AG04450 (cell line): ENCODE results near the gene STAT3. TPM values are rescaled to one million over a fixed set of nuclear protein-coding genes. Genes with fewer than 3 reads are reported as not detected.

ENCODE experiments used
- CTCF ChIA-PET: fragments of 300-600, 350-600 bp; formaldehyde crosslinking; extraction: SDS; loops from one replicate; lab custom pipeline; 2022; ENCODE audit warnings: antibody characterized with exemption, inconsistent platforms; lab: Charles Lee
- POLR2A ChIA-PET: fragments of 350-600 bp; formaldehyde crosslinking; extraction: SDS; loops from one replicate; lab custom pipeline; 2021; ENCODE audit warnings: antibody characterized with exemption, inconsistent platforms; lab: Yijun Ruan, JAX
- DNase-seq: peaks from one replicate; pipeline ENCODE4 v3.0.0-alpha.2; 2011; ENCODE audit warnings: low read depth, low spot score
- H3K27ac ChIP-seq: one replicate; pipeline ENCODE4 v1.5.1; 2012; ENCODE audit warnings: low read depth, low read length, control low read depth
- H3K27me3 ChIP-seq: one replicate; pipeline ENCODE4 v1.6.0; 2012; ENCODE audit warnings: low read length; ENCODE audit not compliant: control insufficient read depth, insufficient read depth
- H3K4me3 ChIP-seq: 2 replicates; pipeline ENCODE4 v1.5.1; 2011; ENCODE audit warnings: mild to moderate bottlenecking, low read depth, low read length, control low read depth
- H3K9me3 ChIP-seq: 2 replicates; pipeline ENCODE4 v1.5.1; 2012; ENCODE audit warnings: low read length; ENCODE audit not compliant: control insufficient read depth, insufficient read depth
- polyA plus RNA-seq: library from polyadenylated mRNA; depleted of rRNA; stranded (reverse); fragments of >200 nt; gene quantifications from 2 replicates; pipeline ENCODE4 v1.2.3, GENCODE V29; 2011
- TF ChIP-seq, protein P1 (sequence below): IDR thresholded peaks from 2 replicates; pipeline ENCODE4 v1.5.1; 2011; ENCODE audit warnings: low read depth, low read length, control low read depth, inconsistent platforms

The STAT3 gene
- polyA plus RNA-seq, 1 experiment, result 77.1 TPM

DNA sequence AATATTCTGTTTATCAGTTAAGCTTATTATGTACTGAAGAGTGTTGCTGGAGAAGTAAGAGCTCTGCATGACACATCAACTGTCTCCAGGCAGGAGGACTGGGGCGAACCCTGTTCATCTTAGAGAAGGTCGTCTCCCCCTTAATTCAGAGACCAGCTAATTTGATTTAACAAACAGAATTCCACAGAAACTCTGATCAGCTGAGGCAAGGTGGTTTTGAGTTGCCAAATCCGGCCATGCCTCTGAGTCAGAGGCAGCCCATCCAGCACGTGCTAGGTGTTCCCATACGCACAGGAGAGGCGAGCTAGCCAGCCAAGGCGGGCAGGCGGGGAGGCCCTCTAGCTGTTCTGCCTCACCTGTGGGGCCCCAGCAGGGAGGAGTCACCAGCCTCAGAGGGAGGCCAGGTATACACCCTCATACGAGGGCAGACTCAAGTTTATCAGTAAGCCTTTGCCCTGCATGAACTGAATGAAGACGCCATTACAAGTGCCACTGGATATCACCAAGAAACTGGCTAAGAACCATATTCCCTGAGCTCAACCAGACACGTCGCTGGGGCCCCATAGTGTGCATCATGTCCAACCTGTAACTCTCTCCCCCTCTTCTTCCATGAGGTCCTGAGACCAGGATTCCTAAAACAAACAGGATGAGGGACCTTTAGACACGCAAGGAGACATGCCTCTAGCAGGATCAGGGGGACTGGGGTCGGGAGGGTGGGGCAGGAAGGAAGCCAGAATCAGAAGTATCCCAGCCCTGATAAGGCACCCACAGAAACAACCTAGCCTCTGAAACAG lies 74.3 kb downstream of the STAT3 start:
- CTCF ChIA-PET, result interaction anchor here (0.6 to 1.7 kb wide), 7 partner anchors 9 to 383 kb away, joined by 3 to 6 read pairs (median 3); partner anchors contain the start of gene ODAD4
- H3K9me3 ChIP-seq, result no peaks in the 10 kb centered on the region
- H3K27ac ChIP-seq, result peak overlapping the region; percentile 21
- POLR2A ChIA-PET, result interaction anchor here (0.7 to 0.9 kb wide), 2 partner anchors 222 to 232 kb away, joined by 3 to 4 read pairs; partner anchors contain the start of gene NAGLU
- H3K27me3 ChIP-seq, result no peaks in the 10 kb centered on the region
- H3K4me3 ChIP-seq, result no peak overlapping the region
- DNase-seq, result no peak
- TF ChIP-seq, protein P1, sequence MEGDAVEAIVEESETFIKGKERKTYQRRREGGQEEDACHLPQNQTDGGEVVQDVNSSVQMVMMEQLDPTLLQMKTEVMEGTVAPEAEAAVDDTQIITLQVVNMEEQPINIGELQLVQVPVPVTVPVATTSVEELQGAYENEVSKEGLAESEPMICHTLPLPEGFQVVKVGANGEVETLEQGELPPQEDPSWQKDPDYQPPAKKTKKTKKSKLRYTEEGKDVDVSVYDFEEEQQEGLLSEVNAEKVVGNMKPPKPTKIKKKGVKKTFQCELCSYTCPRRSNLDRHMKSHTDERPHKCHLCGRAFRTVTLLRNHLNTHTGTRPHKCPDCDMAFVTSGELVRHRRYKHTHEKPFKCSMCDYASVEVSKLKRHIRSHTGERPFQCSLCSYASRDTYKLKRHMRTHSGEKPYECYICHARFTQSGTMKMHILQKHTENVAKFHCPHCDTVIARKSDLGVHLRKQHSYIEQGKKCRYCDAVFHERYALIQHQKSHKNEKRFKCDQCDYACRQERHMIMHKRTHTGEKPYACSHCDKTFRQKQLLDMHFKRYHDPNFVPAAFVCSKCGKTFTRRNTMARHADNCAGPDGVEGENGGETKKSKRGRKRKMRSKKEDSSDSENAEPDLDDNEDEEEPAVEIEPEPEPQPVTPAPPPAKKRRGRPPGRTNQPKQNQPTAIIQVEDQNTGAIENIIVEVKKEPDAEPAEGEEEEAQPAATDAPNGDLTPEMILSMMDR, result no peak

DNA sequence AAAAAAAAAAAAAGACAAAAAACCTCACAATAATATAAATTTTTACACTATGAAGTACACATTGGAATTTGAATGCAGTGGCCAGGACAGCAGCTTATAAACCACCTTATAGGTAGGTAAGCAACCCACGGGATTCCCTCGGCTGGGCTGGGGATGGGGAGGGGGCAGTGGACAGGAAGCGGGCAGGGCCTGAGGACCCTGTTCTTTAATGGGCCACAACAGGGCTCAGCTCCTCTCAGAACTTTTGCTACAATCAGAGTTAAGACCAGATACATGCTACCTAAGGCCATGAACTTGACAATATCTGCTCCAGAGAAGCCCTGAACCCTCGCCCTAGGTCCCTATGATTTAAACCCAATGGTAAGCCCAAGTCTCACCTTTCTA lies 74.9 kb downstream of the STAT3 start:
- Histone ChIP-seq H3K4me3 (no peak overlapping the region), H3K27me3 (no peaks in the 10 kb centered on the region), H3K9me3 (no peaks in the 10 kb centered on the region), H3K27ac (peak overlapping the region; percentile 21)
- ChIA-PET CTCF (interaction anchor here (0.7 to 1.7 kb wide), 6 partner anchors 8 to 109 kb away, joined by 3 to 6 read pairs (median 4); no protein-coding TSS in a partner anchor), POLR2A (interaction anchor here (0.6 to 2.1 kb wide), 3 partner anchors 29 to 223 kb away, joined by 3 to 8 read pairs (median 5); partner anchors contain the start of gene NAGLU)
- no peak for DNase-seq
- TF ChIP-seq, protein P1, result no peak

DNA sequence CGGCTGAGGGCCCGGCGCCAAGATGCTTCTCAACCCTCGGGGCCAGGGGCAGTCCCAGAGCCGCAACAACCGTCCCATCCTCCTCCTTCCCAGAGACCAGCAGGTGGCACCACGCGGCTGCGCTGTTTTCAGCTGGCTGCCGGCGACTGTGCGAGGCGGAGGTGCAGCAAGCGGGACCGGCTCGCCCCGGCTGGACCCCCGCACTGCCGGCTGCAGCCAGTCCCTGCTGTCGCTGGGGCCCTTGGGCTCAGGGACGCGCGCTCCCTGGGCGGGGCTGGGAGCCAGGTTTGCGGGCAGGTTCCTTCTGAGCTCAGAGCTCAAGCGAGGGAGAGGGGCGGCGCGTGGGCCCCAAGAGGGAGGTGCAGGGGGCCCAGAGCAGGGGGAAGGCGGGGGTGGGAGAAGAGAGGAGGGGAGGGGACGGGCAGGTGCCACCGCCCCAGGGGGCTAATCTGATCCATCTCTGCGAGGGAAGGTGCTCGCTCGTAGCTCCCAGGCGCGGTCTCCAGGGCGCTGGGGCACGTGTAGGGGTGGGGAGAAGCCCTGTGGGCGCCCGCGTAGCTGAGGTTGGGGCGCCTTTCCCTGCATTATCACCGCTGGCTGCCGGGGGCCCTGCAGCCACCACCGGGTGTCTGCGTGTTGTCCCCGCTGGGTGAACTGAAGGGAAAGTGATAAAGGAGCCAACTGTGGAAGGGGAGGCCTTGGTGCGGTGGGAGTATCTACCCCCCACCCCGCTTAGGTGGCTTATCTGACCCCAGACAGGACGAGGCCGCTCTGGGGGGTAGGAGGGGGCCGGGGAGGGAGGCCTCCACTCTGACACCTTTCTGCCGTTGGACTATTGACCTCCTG lies 75.7 kb downstream of the STAT3 start:
- DNase-seq, result peak; percentile 55
- Histone ChIP-seq H3K4me3 (no peak overlapping the region; the same call in 1 of the 2 replicates), H3K27me3 (no peaks in the 10 kb centered on the region), H3K9me3 (no peaks in the 10 kb centered on the region), H3K27ac (peak overlapping the region; percentile 81)
- POLR2A ChIA-PET, result interaction anchor here (0.6 to 2.1 kb wide), 5 partner anchors 25 to 208 kb away, joined by 3 to 8 read pairs (median 3); partner anchors contain the start of gene CAVIN1
- CTCF ChIA-PET, result interaction anchor here (0.5 to 4.7 kb wide), 11 partner anchors 9 to 292 kb away, joined by 3 to 24 read pairs (median 3); partner anchors contain the start of gene NKIRAS2
- TF ChIP-seq, protein P1, result peak; percentile 69

DNA sequence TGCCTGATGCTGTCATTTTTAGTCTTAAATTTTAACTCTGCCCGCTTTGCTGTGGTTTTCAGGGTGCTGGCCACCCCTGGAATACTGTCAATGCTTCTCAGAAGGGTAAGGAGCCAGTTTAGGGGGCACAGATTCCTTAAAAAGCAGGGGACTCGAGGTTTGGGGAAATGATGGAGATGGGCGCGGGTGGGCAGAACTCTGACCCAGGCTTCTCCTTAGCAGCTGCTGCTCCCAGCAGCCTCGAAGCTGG lies 76.3 kb downstream of the STAT3 start:
- no peak overlapping the region for H3K4me3 ChIP-seq
- peak overlapping the region; percentile 81 for H3K27ac ChIP-seq
- DNase-seq, result no peak
- POLR2A ChIA-PET, result interaction anchor here (0.6 to 2.1 kb wide), 6 partner anchors 25 to 208 kb away, joined by 3 to 8 read pairs (median 4); partner anchors contain the start of gene CAVIN1
- no peaks in the 10 kb centered on the region for H3K9me3 ChIP-seq
- CTCF ChIA-PET, result interaction anchor here (0.6 to 4.7 kb wide), 5 partner anchors 89 to 292 kb away, joined by 3 to 24 read pairs (median 11); partner anchors contain the start of gene NKIRAS2
- no peaks in the 10 kb centered on the region for H3K27me3 ChIP-seq
- TF ChIP-seq, protein P1, result no peak
